ENCODE measurements around the gene TSPAN17.

GRCh38 chr5:176685010-176685409, 37.7 kb downstream of the TSPAN17 start:
- TF ChIP-seq, protein P1, sequence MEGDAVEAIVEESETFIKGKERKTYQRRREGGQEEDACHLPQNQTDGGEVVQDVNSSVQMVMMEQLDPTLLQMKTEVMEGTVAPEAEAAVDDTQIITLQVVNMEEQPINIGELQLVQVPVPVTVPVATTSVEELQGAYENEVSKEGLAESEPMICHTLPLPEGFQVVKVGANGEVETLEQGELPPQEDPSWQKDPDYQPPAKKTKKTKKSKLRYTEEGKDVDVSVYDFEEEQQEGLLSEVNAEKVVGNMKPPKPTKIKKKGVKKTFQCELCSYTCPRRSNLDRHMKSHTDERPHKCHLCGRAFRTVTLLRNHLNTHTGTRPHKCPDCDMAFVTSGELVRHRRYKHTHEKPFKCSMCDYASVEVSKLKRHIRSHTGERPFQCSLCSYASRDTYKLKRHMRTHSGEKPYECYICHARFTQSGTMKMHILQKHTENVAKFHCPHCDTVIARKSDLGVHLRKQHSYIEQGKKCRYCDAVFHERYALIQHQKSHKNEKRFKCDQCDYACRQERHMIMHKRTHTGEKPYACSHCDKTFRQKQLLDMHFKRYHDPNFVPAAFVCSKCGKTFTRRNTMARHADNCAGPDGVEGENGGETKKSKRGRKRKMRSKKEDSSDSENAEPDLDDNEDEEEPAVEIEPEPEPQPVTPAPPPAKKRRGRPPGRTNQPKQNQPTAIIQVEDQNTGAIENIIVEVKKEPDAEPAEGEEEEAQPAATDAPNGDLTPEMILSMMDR (conservative IDR thresholded peaks at IDR 0.05; ENCODE audit: low read depth in 2 of 2): no peak
- TF ChIP-seq EZH2phosphoT487 (IDR thresholded peaks at IDR 0.05; ENCODE audit: unreplicated experiment) (no peak), CREB1 (CRISPR knock-in tag; IDR thresholded peaks at IDR 0.05; ENCODE audit: low read depth) (no peak), POLR2AphosphoS5 (IDR thresholded peaks at IDR 0.05; ENCODE audit: low read depth) (no peak), EZH2 (IDR thresholded peaks at IDR 0.05; ENCODE audit: low read depth, unreplicated experiment) (no peak), STAT1 (IDR thresholded peaks at IDR 0.05; ENCODE audit: unreplicated experiment) (no peak), JUNB (IDR thresholded peaks at IDR 0.05; ENCODE audit: unreplicated experiment) (no peak), ZNF114 (CRISPR knock-in tag; IDR thresholded peaks at IDR 0.05) (no peak), NANOG (IDR thresholded peaks at IDR 0.05; ENCODE audit: borderline replicate concordance) (no peak), ETS1 (IDR thresholded peaks at IDR 0.05) (no peak), ZNF331 (CRISPR knock-in tag; IDR thresholded peaks at IDR 0.05; ENCODE audit: low read depth) (no peak)
- TF ChIP-seq, protein P2, sequence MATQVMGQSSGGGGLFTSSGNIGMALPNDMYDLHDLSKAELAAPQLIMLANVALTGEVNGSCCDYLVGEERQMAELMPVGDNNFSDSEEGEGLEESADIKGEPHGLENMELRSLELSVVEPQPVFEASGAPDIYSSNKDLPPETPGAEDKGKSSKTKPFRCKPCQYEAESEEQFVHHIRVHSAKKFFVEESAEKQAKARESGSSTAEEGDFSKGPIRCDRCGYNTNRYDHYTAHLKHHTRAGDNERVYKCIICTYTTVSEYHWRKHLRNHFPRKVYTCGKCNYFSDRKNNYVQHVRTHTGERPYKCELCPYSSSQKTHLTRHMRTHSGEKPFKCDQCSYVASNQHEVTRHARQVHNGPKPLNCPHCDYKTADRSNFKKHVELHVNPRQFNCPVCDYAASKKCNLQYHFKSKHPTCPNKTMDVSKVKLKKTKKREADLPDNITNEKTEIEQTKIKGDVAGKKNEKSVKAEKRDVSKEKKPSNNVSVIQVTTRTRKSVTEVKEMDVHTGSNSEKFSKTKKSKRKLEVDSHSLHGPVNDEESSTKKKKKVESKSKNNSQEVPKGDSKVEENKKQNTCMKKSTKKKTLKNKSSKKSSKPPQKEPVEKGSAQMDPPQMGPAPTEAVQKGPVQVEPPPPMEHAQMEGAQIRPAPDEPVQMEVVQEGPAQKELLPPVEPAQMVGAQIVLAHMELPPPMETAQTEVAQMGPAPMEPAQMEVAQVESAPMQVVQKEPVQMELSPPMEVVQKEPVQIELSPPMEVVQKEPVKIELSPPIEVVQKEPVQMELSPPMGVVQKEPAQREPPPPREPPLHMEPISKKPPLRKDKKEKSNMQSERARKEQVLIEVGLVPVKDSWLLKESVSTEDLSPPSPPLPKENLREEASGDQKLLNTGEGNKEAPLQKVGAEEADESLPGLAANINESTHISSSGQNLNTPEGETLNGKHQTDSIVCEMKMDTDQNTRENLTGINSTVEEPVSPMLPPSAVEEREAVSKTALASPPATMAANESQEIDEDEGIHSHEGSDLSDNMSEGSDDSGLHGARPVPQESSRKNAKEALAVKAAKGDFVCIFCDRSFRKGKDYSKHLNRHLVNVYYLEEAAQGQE (IDR thresholded peaks at IDR 0.05; ENCODE audit: unreplicated experiment): no peak
